HEK293T (cell line): ENCODE results near the gene POLR2L.

Experiments
- ARNT ChIP-seq: fragments of 450-650 bp; IDR thresholded peaks from 2 replicates; pipeline ENCODE4 v1.6.1; 2017; ENCODE audit warnings: mild to moderate bottlenecking
- BHLHE40 ChIP-seq: fragments of 450-650 bp; IDR thresholded peaks from 2 replicates; pipeline ENCODE4 v1.6.1; 2016; ENCODE audit warnings: mild to moderate bottlenecking, moderate library complexity, borderline replicate concordance
- CTBP1 ChIP-seq: fragments of 450-650 bp; IDR thresholded peaks from 2 replicates; pipeline ENCODE4 v1.6.1; 2016; ENCODE audit warnings: borderline replicate concordance
- FOXA1 ChIP-seq: fragments of 450-650 bp; IDR thresholded peaks from 2 replicates; pipeline ENCODE4 v1.6.1; 2016; ENCODE audit warnings: mild to moderate bottlenecking
- FOXK2 ChIP-seq: fragments of 450-650 bp; IDR thresholded peaks from 2 replicates; pipeline ENCODE4 v1.6.1; 2016; ENCODE audit warnings: mild to moderate bottlenecking
- FOXM1 ChIP-seq: fragments of 450-650 bp; IDR thresholded peaks from 2 replicates; pipeline ENCODE4 v1.6.1; 2017; ENCODE audit warnings: mild to moderate bottlenecking, borderline replicate concordance
- HDGF ChIP-seq: fragments of 450-650 bp; IDR thresholded peaks from 2 replicates; pipeline ENCODE4 v1.6.1; 2017; ENCODE audit warnings: antibody characterized with exemption, borderline replicate concordance
- SP1 ChIP-seq: fragments of 450-650 bp; IDR thresholded peaks from 2 replicates; pipeline ENCODE4 v1.6.1; 2017
- TARDBP ChIP-seq: fragments of 450-650 bp; IDR thresholded peaks from 2 replicates; pipeline ENCODE4 v1.6.1; 2016

- TF ChIP-seq FOXA1 (no peak), FOXM1 (no peak), SP1 (no peak), FOXK2 (no peak), CTBP1 (no peak), TARDBP (no peak), HDGF (no peak), ARNT (no peak), BHLHE40 (no peak)
These were observed 30.5 kb upstream of the POLR2L start for GRCh38 chr11:872799-873198.
